Measurements from ENCODE around the gene C19orf33.
"Not testable (repeated sequence)": the region's sequence is repeated elsewhere in the genome, so short reads cannot be mapped to it uniquely, and the experiment has no call there.

C19orf33 gene

GRCh38 chr19:38303517-38304351 lies at the start of gene C19orf33:
Gene C19orf33 (plus strand): TSS chr19:38304251. CDS start chr19:38304262, 11 bp downstream.
- TF ChIP-seq POLR2A (IDR thresholded peaks at IDR 0.05; ENCODE audit: low read length) (no peak), GATA1 (IDR thresholded peaks at IDR 0.05; ENCODE audit: low read depth, low read length) (no peak)
- DNase-seq: no peak

GRCh38 chr19:38255383-38256014 lies 48.6 kb upstream of the C19orf33 start:
- no peak for TF ChIP-seq GATA1 (IDR thresholded peaks at IDR 0.05; ENCODE audit: low read depth, low read length)
- DNase-seq: no peak

GRCh38 chr19:38261942-38262341 lies 42.1 kb upstream of the C19orf33 start:
- DNase-seq: not testable (repeated sequence)

GRCh38 chr19:38262585-38263268 lies 41.3 kb upstream of the C19orf33 start:
- no peak for DNase-seq
- TF ChIP-seq POLR2A (IDR thresholded peaks at IDR 0.05; ENCODE audit: low read length) (no peak), GATA1 (IDR thresholded peaks at IDR 0.05; ENCODE audit: low read depth, low read length) (no peak)

GRCh38 chr19:38263689-38264485 lies 40.2 kb upstream of the C19orf33 start:
- TF ChIP-seq POLR2A (IDR thresholded peaks at IDR 0.05; ENCODE audit: low read length) (no peak), GATA1 (IDR thresholded peaks at IDR 0.05; ENCODE audit: low read depth, low read length) (no peak)
- peak in 1 of 2 experiments; percentile 83 for DNase-seq

- peak; percentile 80 to 83 for DNase-seq
- TF ChIP-seq POLR2A (IDR thresholded peaks at IDR 0.05; ENCODE audit: low read length) (peak; percentile 74), GATA1 (IDR thresholded peaks at IDR 0.05; ENCODE audit: low read depth, low read length) (no peak)
Observed at GRCh38 chr19:38264486-38265212, 39.4 kb upstream of the C19orf33 start, which contains the start of gene SPINT2. Gene SPINT2 (plus strand): TSS chr19:38264573. CDS start chr19:38264893, 320 bp downstream.

GRCh38 chr19:38265213-38265861 lies 38.7 kb upstream of the C19orf33 start:
- TF ChIP-seq GATA1 (IDR thresholded peaks at IDR 0.05; ENCODE audit: low read depth, low read length) (no peak), POLR2A (IDR thresholded peaks at IDR 0.05; ENCODE audit: low read length) (no peak)
- DNase-seq: peak; percentile 61 to 63

GRCh38 chr19:38265921-38266429 lies 38.1 kb upstream of the C19orf33 start:
- DNase-seq: no peak
- TF ChIP-seq POLR2A (IDR thresholded peaks at IDR 0.05; ENCODE audit: low read length) (no peak), GATA1 (IDR thresholded peaks at IDR 0.05; ENCODE audit: low read depth, low read length) (no peak)

- DNase-seq: no peak
- TF ChIP-seq GATA1 (IDR thresholded peaks at IDR 0.05; ENCODE audit: low read depth, low read length) (no peak), POLR2A (IDR thresholded peaks at IDR 0.05; ENCODE audit: low read length) (no peak)
Observed at GRCh38 chr19:38266981-38267597, 37.0 kb upstream of the C19orf33 start.

GRCh38 chr19:38267761-38268483 lies 36.1 kb upstream of the C19orf33 start:
- TF ChIP-seq POLR2A (IDR thresholded peaks at IDR 0.05; ENCODE audit: low read length): no peak
- TF ChIP-seq GATA1 (IDR thresholded peaks at IDR 0.05; ENCODE audit: low read depth, low read length): no peak

GRCh38 chr19:38268539-38268938 lies 35.5 kb upstream of the C19orf33 start:
- no peak for TF ChIP-seq GATA1 (IDR thresholded peaks at IDR 0.05; ENCODE audit: low read depth, low read length)
- no peak for TF ChIP-seq POLR2A (IDR thresholded peaks at IDR 0.05; ENCODE audit: low read length)
- DNase-seq: peak; percentile 60 to 71

More at GRCh38 chr19:38267761-38268483, 36.1 kb upstream of the C19orf33 start:
- no peak for DNase-seq
